Activated CD8-positive, alpha-beta memory T cell treated with anti-CD3 and anti-CD28 coated beads for 4 hours (primary cell): Measurements from ENCODE around the gene PTPN11.

Source experiments
- DNase-seq, 2 donors: peaks; one replicate each; pipeline ENCODE4 v3.0.0-alpha.2; 2020; ENCODE audit warnings: low read depth in 2 of 2

PTPN11 gene

GRCh38 chr12:112543751-112544150 is 125.0 kb downstream of the PTPN11 start:
- DNase-seq: no peak

GRCh38 chr12:112546339-112546738 is 127.6 kb downstream of the PTPN11 start:
- DNase-seq: no peak

DNA sequence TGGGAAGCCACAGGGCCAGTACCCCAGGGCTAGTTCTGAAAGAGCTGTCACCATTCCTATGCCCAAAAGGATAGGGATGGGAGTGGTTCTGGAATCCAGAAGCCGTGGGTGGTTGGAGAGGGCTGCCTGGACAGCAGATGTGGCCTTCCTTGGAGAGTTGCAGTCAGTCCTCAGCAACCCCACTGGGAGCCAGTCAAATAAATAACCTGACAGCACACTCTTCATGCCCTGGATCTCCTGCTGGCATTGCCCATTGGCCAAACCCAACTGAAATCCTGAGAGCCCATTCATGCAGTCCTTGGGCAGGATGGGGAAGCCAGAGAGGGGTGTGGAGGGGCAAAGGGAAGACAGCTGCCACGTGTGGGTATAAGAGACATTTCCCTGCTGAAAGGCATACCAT is 128.2 kb downstream of the PTPN11 start:
- DNase-seq: no peak

GRCh38 chr12:112549031-112549430 is 130.3 kb downstream of the PTPN11 start:
- no peak for DNase-seq

- no peak for DNase-seq
Measured at GRCh38 chr12:112551681-112552080, 132.9 kb downstream of the PTPN11 start.

GRCh38 chr12:112555621-112556233 is 137.0 kb downstream of the PTPN11 start:
- DNase-seq: no peak

- no peak for DNase-seq
Measured at GRCh38 chr12:112557951-112558630, 139.3 kb downstream of the PTPN11 start.
